CD14-positive monocyte (primary cell): ENCODE data around the gene IGLL5. TPM values are rescaled to one million over a fixed set of nuclear protein-coding genes. Genes with fewer than 3 reads are reported as not detected.
A peak's percentile ranks its signal among the peaks of the same experiment; 100 is the strongest.

Source experiments
- DNase-seq, 3 donors: peaks; one replicate each; pipeline ENCODE4 v3.0.0-alpha.2; 2011 to 2022
- H2AFZ ChIP-seq: 2 replicates; pipeline ENCODE4 v1.6.0; 2012; ENCODE audit warnings: mild to moderate bottlenecking, low read depth, low read length, inconsistent platforms; ENCODE audit not compliant: insufficient read depth, poor library complexity, severe bottlenecking
- H3K27ac ChIP-seq, 2 donors: 1 replicate in 1 of 2; 2 replicates in 1 of 2; pipeline ENCODE4 v1.5.1; 2012 to 2013; ENCODE audit warnings: low read length in 2 of 2, control low read depth in 1 of 2, inconsistent platforms in 1 of 2, low read depth in 1 of 2, mild to moderate bottlenecking in 1 of 2
- H3K27me3 ChIP-seq, 2 donors: one replicate each; pipeline versions ENCODE4 v1.6.0 to v1.6.1; 2011 to 2013; ENCODE audit warnings: low read length in 2 of 2; ENCODE audit not compliant: control insufficient read depth in 2 of 2, insufficient read depth in 2 of 2
- H3K36me3 ChIP-seq, 2 donors: replicated peaks in 1 of 2; 1 replicate in 1 of 2; 2 replicates in 1 of 2; pipeline versions ENCODE4 v1.5.1 to v1.6.1; 2012 to 2013; ENCODE audit warnings: low read length in 2 of 2, control low read depth in 1 of 2, inconsistent platforms in 1 of 2, mild to moderate bottlenecking in 1 of 2; ENCODE audit not compliant: insufficient read depth in 2 of 2, control insufficient read depth in 1 of 2
- H3K4me1 ChIP-seq, 2 donors: 1 replicate in 1 of 2; 2 replicates in 1 of 2; pipeline versions ENCODE4 v1.5.1 to v1.6.1; 2012 to 2013; ENCODE audit warnings: low read length in 2 of 2, control low read depth in 1 of 2, inconsistent platforms in 1 of 2, mild to moderate bottlenecking in 1 of 2, moderate library complexity in 1 of 2; ENCODE audit not compliant: insufficient read depth in 2 of 2, control insufficient read depth in 1 of 2
- H3K4me2 ChIP-seq: replicated peaks from 2 replicates; pipeline ENCODE3; 2012; ENCODE audit warnings: low read length, moderate library complexity, mild to moderate bottlenecking; ENCODE audit not compliant: poor library complexity, severe bottlenecking; ENCODE audit errors: extremely low read depth
- H3K4me3 ChIP-seq, 3 experiments: fragments of 200-600 bp in 1 of 3; sonication (generic) in 1 of 3; replicated peaks in 1 of 3; 1 replicate in 2 of 3; 2 replicates in 1 of 3; pipeline ENCODE4 v1.5.1; 2011 to 2013; ENCODE audit warnings: low read length in 3 of 3, mild to moderate bottlenecking in 3 of 3, control low read depth in 2 of 3, low read depth in 2 of 3, inconsistent platforms in 1 of 3, moderate library complexity in 1 of 3
- H3K79me2 ChIP-seq: 2 replicates; pipeline ENCODE4 v1.6.0; 2012; ENCODE audit warnings: mild to moderate bottlenecking, control low read depth, inconsistent platforms, low read length, moderate library complexity; ENCODE audit not compliant: insufficient read depth
- H3K9ac ChIP-seq: 2 replicates; pipeline ENCODE4 v1.6.0; 2017; ENCODE audit warnings: low read length, mild to moderate bottlenecking; ENCODE audit not compliant: insufficient read depth, poor library complexity, severe bottlenecking
- H3K9me3 ChIP-seq, 2 donors: replicated peaks in 1 of 2; 1 replicate in 1 of 2; 2 replicates in 1 of 2; pipeline versions ENCODE4 v1.5.1 to v1.6.1; 2012 to 2013; ENCODE audit warnings: low read length in 2 of 2, control low read depth in 1 of 2; ENCODE audit not compliant: control insufficient read depth in 1 of 2, insufficient read depth in 1 of 2
- H4K20me1 ChIP-seq: 2 replicates; pipeline ENCODE4 v1.6.0; 2012; ENCODE audit warnings: mild to moderate bottlenecking, low read length, control low read depth, moderate library complexity; ENCODE audit not compliant: insufficient read depth
- H3K27ac Mint-ChIP-seq, 7 donors: one replicate each; pipeline ENCODE4 v1.8.0; 2020; ENCODE audit warnings: mild to moderate bottlenecking in 7 of 7, mixed read lengths in 7 of 7, moderate library complexity in 6 of 7, inconsistent platforms in 2 of 7
- H3K27me3 Mint-ChIP-seq, 3 donors: one replicate each; pipeline ENCODE4 v1.8.0; 2021 to 2022; ENCODE audit warnings: low read depth in 3 of 3, mild to moderate bottlenecking in 3 of 3, mixed read lengths in 3 of 3, moderate library complexity in 3 of 3, inconsistent platforms in 1 of 3
- H3K36me3 Mint-ChIP-seq, 2 donors: one replicate each; pipeline ENCODE4 v1.8.0; 2020; ENCODE audit warnings: mixed read lengths in 2 of 2, inconsistent platforms in 1 of 2, mild to moderate bottlenecking in 1 of 2
- H3K4me1 Mint-ChIP-seq: one replicate; pipeline ENCODE4 v1.8.0; 2020; ENCODE audit warnings: mild to moderate bottlenecking, mixed read lengths
- H3K4me3 Mint-ChIP-seq, 2 donors: one replicate each; pipeline ENCODE4 v1.8.0; 2020; ENCODE audit warnings: mild to moderate bottlenecking in 2 of 2, mixed read lengths in 2 of 2, moderate library complexity in 1 of 2
- H3K9me3 Mint-ChIP-seq, 7 donors: one replicate each; pipeline ENCODE4 v1.8.0; 2020 to 2022; ENCODE audit warnings: mixed read lengths in 7 of 7, mild to moderate bottlenecking in 6 of 7, moderate library complexity in 6 of 7, inconsistent platforms in 2 of 7
- CTCF ChIP-seq: fragments of 200-600 bp; IDR thresholded peaks from one replicate; pipeline ENCODE4 v1.8.0; 2022; ENCODE audit warnings: antibody characterized with exemption, mild to moderate bottlenecking
- WGBS: methylation state at CpG from one replicate; pipeline ENCODE4 v1.1.5; 2013; ENCODE audit warnings: missing lambda C conversion rate; ENCODE audit not compliant: insufficient coverage; 5-methylcytosine and 5-hydroxymethylcytosine counted together
- intact Hi-C, 2 donors: fragments of 100-400 bp; cut with micrococcal nuclease; formaldehyde crosslinking; loops; one replicate each; pipeline versions ENCODE4 v1.15.0 to v1.15.1; 2023
- polyA minus RNA-seq: library from RNA; depleted of rRNA, polyadenylated mRNA; stranded (reverse); fragments of >200 nt; gene quantifications from 2 replicates; pipeline ENCODE4 v1.2.3, GENCODE V29; 2012
- polyA plus RNA-seq, 3 donors: library from polyadenylated mRNA; depleted of rRNA in 1 of 3; unstranded in 2 of 3; stranded (reverse) in 1 of 3; fragments of 300-500 nt in 2 of 3; fragments of >200 nt in 1 of 3; fragmentation: Illumina TruSeq in 2 of 3; gene quantifications; 1 replicate in 2 of 3; 2 replicates in 1 of 3; pipeline ENCODE4 v1.2.3, GENCODE V29; 2012 to 2021
- total RNA-seq, 12 experiments: library from RNA in 1 of 12; stranded (reverse) in 1 of 12; fragments of 120-200 nt in 1 of 12; gene quantifications; one replicate each; pipeline ENCODE4 v1.2.4 and lab custom pipeline; 2013 to 2026; ENCODE audit warnings: mixed read lengths in 6 of 12, inconsistent platforms in 1 of 12

The IGLL5 gene
- 0.71 TPM for total RNA-seq (2013)
- polyA plus RNA-seq (under 1 TPM in 2 of 3 donors, not detected in 1; 0.21 to 0.38 TPM), polyA minus RNA-seq (0.28 TPM in 1 of 2 replicates, not detected in the other), total RNA-seq (lab: John Stamatoyannopoulos, UW) (0 reads per million in 11 experiments)

- no peak within 1 kb of the TSS for H3K27ac ChIP-seq
- DNase-seq = no peak
- H3K4me2 ChIP-seq = no peak within 1 kb of the TSS
- 89% methylated on average over 15 of the region's 15 CpGs for WGBS
- H3K9ac ChIP-seq = no peak within 1 kb of the TSS
- Mint-ChIP-seq H3K4me1 (peaks cover 17% of the 10 kb centered on the region), H3K27ac (peak within 1 kb of the TSS in 2 of 7 donors; percentile 11 to 23), H3K4me3 (no peak within 1 kb of the TSS), H3K27me3 (peaks cover 5 to 13% (median 10%) of the 10 kb centered on the region in 3 donors), H3K36me3 (peaks cover 0 to 4% of the 10 kb centered on the region in 2 donors), H3K9me3 (no peaks in the 10 kb centered on the region)
- intact Hi-C loops = no loop called here
- no peaks in the 10 kb centered on the region for H3K79me2 ChIP-seq
- H3K27me3 ChIP-seq = no peaks in the 10 kb centered on the region
- H4K20me1 ChIP-seq = no peaks in the 10 kb centered on the region
- no peak within 1 kb of the TSS for H3K4me3 ChIP-seq
- no peak within 1 kb of the TSS for H2AFZ ChIP-seq
- TF ChIP-seq CTCF = no peak
- H3K4me1 ChIP-seq = peaks cover 11 to 15% of the 10 kb centered on the region in 2 donors
- no peaks in the 10 kb centered on the region for H3K36me3 ChIP-seq
- H3K9me3 ChIP-seq = no peaks in the 10 kb centered on the region
Measured at GRCh38 chr22:22887621-22888503, at the start of gene IGLL5. Gene IGLL5, plus strand, starts transcription at chr22:22887816. Its CDS starts 238 bp downstream, at chr22:22888054.

- intact Hi-C loops = no loop called here
- peak overlapping the region; percentile 49 to 64 for H3K27ac ChIP-seq
- H3K9ac ChIP-seq = no peak overlapping the region
- H3K4me3 ChIP-seq = no peak overlapping the region
- H3K4me2 ChIP-seq = no peak overlapping the region
- no peaks in the 10 kb centered on the region for H4K20me1 ChIP-seq
- H3K79me2 ChIP-seq = no peaks in the 10 kb centered on the region
- DNase-seq = peak; percentile 70 to 84 (median 71)
- no peak for TF ChIP-seq CTCF
- peaks cover 33 to 39% of the 10 kb centered on the region in 2 donors for H3K4me1 ChIP-seq
- no peaks in the 10 kb centered on the region for H3K27me3 ChIP-seq
- no peaks in the 10 kb centered on the region for H3K9me3 Mint-ChIP-seq
- H3K9me3 ChIP-seq = no peaks in the 10 kb centered on the region
- H3K36me3 ChIP-seq = no peaks in the 10 kb centered on the region
- H3K27ac Mint-ChIP-seq = peak overlapping the region; percentile 72 to 88 (median 82)
- peaks cover 39% of the 10 kb centered on the region for H3K4me1 Mint-ChIP-seq
- no peaks in the 10 kb centered on the region for H3K36me3 Mint-ChIP-seq
- no peaks in the 10 kb centered on the region for H3K27me3 Mint-ChIP-seq
- 90% methylated on average over 3 of the region's 5 CpGs for WGBS
- H3K4me3 Mint-ChIP-seq = no peak overlapping the region
- H2AFZ ChIP-seq = peak overlapping the region; percentile 1
Measured at GRCh38 chr22:22838148-22838786, 49.3 kb upstream of the IGLL5 start.
